MCF 10A (cell line): ENCODE measurements around the gene NOP53. TPM values are rescaled to one million over a fixed set of nuclear protein-coding genes. Genes with fewer than 3 reads are reported as not detected.

Source experiments
- BruUV-seq: library from RNA; stranded (reverse); fragments of 400-500 nt; replicated peaks from 2 replicates; lab custom pipeline; 2021; lab: Mats Ljungman, UMichigan
- CTCF ChIA-PET: fragments of 300-600 bp; sonication (Branson Sonifier 250); formaldehyde crosslinking; extraction: SDS; loops from one replicate; lab custom pipeline; 2021; ENCODE audit warnings: antibody characterized with exemption, inconsistent platforms; lab: Yijun Ruan, JAX
- POLR2A ChIA-PET: fragments of 300-600, 350-650 bp; sonication (Branson Sonifier 250); formaldehyde crosslinking; extraction: SDS; loops from one replicate; lab custom pipeline; 2020; ENCODE audit warnings: antibody characterized with exemption, inconsistent platforms; lab: Yijun Ruan, JAX
- DNase-seq: peaks from one replicate; pipeline ENCODE4 v3.0.0-alpha.2; 2018; ENCODE audit not compliant: unreplicated experiment
- H3K27ac Mint-ChIP-seq: one replicate; pipeline ENCODE4 v1.8.0; 2022; ENCODE audit warnings: mild to moderate bottlenecking, low read depth, mixed read lengths; ENCODE audit not compliant: unreplicated experiment
- H3K27me3 Mint-ChIP-seq: one replicate; pipeline ENCODE4 v1.8.0; 2022; ENCODE audit warnings: mixed read lengths; ENCODE audit not compliant: insufficient read depth, unreplicated experiment
- H3K36me3 Mint-ChIP-seq: one replicate; pipeline ENCODE4 v1.8.0; 2022; ENCODE audit warnings: mild to moderate bottlenecking, moderate library complexity, mixed read lengths; ENCODE audit not compliant: insufficient read depth, unreplicated experiment
- H3K4me1 Mint-ChIP-seq: one replicate; pipeline ENCODE4 v1.8.0; 2022; ENCODE audit warnings: mixed read lengths; ENCODE audit not compliant: insufficient read depth, unreplicated experiment
- H3K4me3 Mint-ChIP-seq: one replicate; pipeline ENCODE4 v1.8.0; 2022; ENCODE audit warnings: mild to moderate bottlenecking, moderate library complexity, mixed read lengths; ENCODE audit not compliant: unreplicated experiment
- H3K9me3 Mint-ChIP-seq: one replicate; pipeline ENCODE4 v1.8.0; 2022; ENCODE audit warnings: mixed read lengths; ENCODE audit not compliant: unreplicated experiment
- CTCF ChIP-seq: fragments of 200-600 bp; IDR thresholded peaks from one replicate; pipeline ENCODE4 v1.8.0; 2022; ENCODE audit warnings: antibody characterized with exemption, mild to moderate bottlenecking; ENCODE audit not compliant: unreplicated experiment
- intact Hi-C: fragments of 100-400 bp; cut with micrococcal nuclease; formaldehyde crosslinking; loops from 2 replicates; pipeline ENCODE4 v1.14.1; 2022
- total RNA-seq: library from RNA; stranded (reverse); gene quantifications from 2 replicates; pipeline ENCODE4 v1.2.3, GENCODE V29; 2022

Gene NOP53
- total RNA-seq, 1 experiment from 2014 or later: 211 TPM

- DNase-seq: no peak
- H3K36me3 Mint-ChIP-seq: peaks cover 77% of the 10 kb centered on the region
- no peaks in the 10 kb centered on the region for H3K4me1 Mint-ChIP-seq
- no TSS peak for BruUV-seq
- intact Hi-C loops: no loop called here
- H3K4me3 Mint-ChIP-seq: no peak overlapping the region
- H3K27me3 Mint-ChIP-seq: no peaks in the 10 kb centered on the region
- TF ChIP-seq CTCF: no peak
- no peaks in the 10 kb centered on the region for H3K9me3 Mint-ChIP-seq
- no peak overlapping the region for H3K27ac Mint-ChIP-seq
- POLR2A ChIA-PET: interaction anchor here (0.5 to 7.9 kb wide), 2 partner anchors 36 to 141 kb away, joined by 5 to 259 read pairs; partner anchors contain the start of gene EHD2
- CTCF ChIA-PET: interaction anchor here (1.9 kb wide), 1 partner anchor 16 kb away, joined by 8 read pairs; no protein-coding TSS in a partner anchor
These were observed 4.0 kb downstream of the NOP53 start for GRCh38 chr19:47749326-47749725.

GRCh38 chr19:47750752-47751151 lies 5.4 kb downstream of the NOP53 start:
- POLR2A ChIA-PET: interaction anchor here (1.0 to 1.1 kb wide), 2 partner anchors 28 to 37 kb away, joined by 3 to 4 read pairs; partner anchors contain the start of gene SELENOW
- CTCF ChIA-PET: interaction anchor here (1.2 kb wide), 1 partner anchor 15 kb away, joined by 9 read pairs; no protein-coding TSS in a partner anchor
- DNase-seq: no peak
- H3K27me3 Mint-ChIP-seq: no peaks in the 10 kb centered on the region
- TF ChIP-seq CTCF: no peak
- H3K4me1 Mint-ChIP-seq: no peaks in the 10 kb centered on the region
- intact Hi-C loops: no loop called here
- H3K36me3 Mint-ChIP-seq: peaks cover 69% of the 10 kb centered on the region
- H3K27ac Mint-ChIP-seq: no peak overlapping the region
- BruUV-seq: no TSS peak
- H3K9me3 Mint-ChIP-seq: no peaks in the 10 kb centered on the region
- no peak overlapping the region for H3K4me3 Mint-ChIP-seq

GRCh38 chr19:47752440-47753211 lies 7.3 kb downstream of the NOP53 start:
- H3K4me3 Mint-ChIP-seq: no peak overlapping the region
- ChIA-PET POLR2A (interaction anchor here (0.6 to 0.9 kb wide), 2 partner anchors 26 to 1406 kb away, joined by 3 read pairs; partner anchors contain the start of gene SELENOW), CTCF (interaction anchor here (0.6 to 1.7 kb wide), 2 partner anchors 39 to 62 kb away, joined by 3 to 4 read pairs; partner anchors contain the start of gene EHD2)
- H3K27me3 Mint-ChIP-seq: no peaks in the 10 kb centered on the region
- no peaks in the 10 kb centered on the region for H3K9me3 Mint-ChIP-seq
- intact Hi-C loops: no loop called here
- DNase-seq: no peak
- TF ChIP-seq CTCF: no peak
- no TSS peak for BruUV-seq
- no peaks in the 10 kb centered on the region for H3K4me1 Mint-ChIP-seq
- no peak overlapping the region for H3K27ac Mint-ChIP-seq
- peaks cover 70% of the 10 kb centered on the region for H3K36me3 Mint-ChIP-seq
